Thoracic aorta (tissue), 2 donors: ENCODE data around the gene TMEM44. TPM values are rescaled to one million over a fixed set of nuclear protein-coding genes. Genes with fewer than 3 reads are reported as not detected.

ENCODE experiments used
- ATAC-seq: fragments of 150-250 bp; one replicate; pipeline ENCODE4 v1.8.0; 2017; ENCODE audit warnings: low read depth; ENCODE audit not compliant: insufficient number of reproducible peaks, low FRiP score
- DNase-seq: peaks from one replicate; pipeline ENCODE4 v3.0.0-alpha.2; 2020; ENCODE audit warnings: low spot score
- H3K27ac ChIP-seq, 2 donors: fragments of 200-600 bp; sonication (generic); 1 replicate in 1 of 2; 2 replicates in 1 of 2; pipeline ENCODE4 v1.5.1; 2016; ENCODE audit warnings: mild to moderate bottlenecking in 2 of 2, moderate library complexity in 2 of 2
- H3K27me3 ChIP-seq: fragments of 200-600 bp; sonication (generic); replicated peaks from 2 replicates; pipeline ENCODE4 v1.6.0; 2016; ENCODE audit warnings: mild to moderate bottlenecking; ENCODE audit not compliant: insufficient read depth
- H3K36me3 ChIP-seq: fragments of 200-600 bp; sonication (generic); one replicate; pipeline ENCODE4 v1.5.1; 2016
- H3K4me1 ChIP-seq, 2 donors: fragments of 200-600 bp; sonication (generic); 1 replicate in 1 of 2; 2 replicates in 1 of 2; pipeline versions ENCODE4 v1.5.1 to v1.6.0; 2016; ENCODE audit warnings: low read depth in 2 of 2, mild to moderate bottlenecking in 1 of 2; ENCODE audit not compliant: control insufficient read depth in 1 of 2
- H3K4me3 ChIP-seq: fragments of 200-600 bp; sonication (generic); 2 replicates; pipeline ENCODE4 v1.5.1; 2016; ENCODE audit warnings: mild to moderate bottlenecking
- H3K9me3 ChIP-seq: fragments of 200-600 bp; sonication (generic); 2 replicates; pipeline ENCODE4 v1.5.1; 2016
- total RNA-seq, 2 donors: library from RNA; depleted of rRNA; stranded (reverse); fragments of >200 nt; gene quantifications; one replicate each; pipeline versions ENCODE4 v1.1.0 to v1.2.3, GENCODE V29; 2016
- TF ChIP-seq, protein P1 (sequence below): fragments of 200-600 bp; sonication (generic); IDR thresholded peaks from one replicate; pipeline ENCODE4 v1.5.1; 2019; ENCODE audit warnings: antibody characterized with exemption

Gene TMEM44
- total RNA-seq, 2 donors from 2014 or later = 11.0 to 11.5 TPM

DNA sequence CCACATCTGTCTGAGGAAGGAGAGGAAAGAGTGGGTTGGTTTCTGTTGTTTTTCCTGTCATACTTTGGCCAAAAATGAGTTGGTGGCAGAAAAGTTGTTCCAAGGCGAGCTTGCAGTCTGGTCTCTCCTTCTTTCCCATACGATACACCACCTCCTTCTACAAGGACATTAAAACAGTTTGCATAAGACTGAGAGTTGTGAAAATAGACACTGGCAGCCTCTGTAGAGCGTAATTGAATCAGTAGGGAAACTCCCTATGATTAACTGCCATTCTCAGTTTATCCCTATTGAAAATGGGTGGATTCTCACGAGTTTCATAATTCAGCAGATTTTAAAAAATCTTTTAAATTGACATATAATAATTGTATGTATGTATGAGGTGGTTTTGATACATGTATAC lies 42.5 kb upstream of the TMEM44 start:
- H3K4me3 ChIP-seq = no peak overlapping the region
- no peaks in the 10 kb centered on the region for H3K9me3 ChIP-seq
- ATAC-seq (no peak), DNase-seq (no peak)
- H3K36me3 ChIP-seq = no peaks in the 10 kb centered on the region
- peaks cover 8 to 9% of the 10 kb centered on the region in 2 donors for H3K4me1 ChIP-seq
- no peak overlapping the region for H3K27ac ChIP-seq
- no peaks in the 10 kb centered on the region for H3K27me3 ChIP-seq
- TF ChIP-seq, protein P1, sequence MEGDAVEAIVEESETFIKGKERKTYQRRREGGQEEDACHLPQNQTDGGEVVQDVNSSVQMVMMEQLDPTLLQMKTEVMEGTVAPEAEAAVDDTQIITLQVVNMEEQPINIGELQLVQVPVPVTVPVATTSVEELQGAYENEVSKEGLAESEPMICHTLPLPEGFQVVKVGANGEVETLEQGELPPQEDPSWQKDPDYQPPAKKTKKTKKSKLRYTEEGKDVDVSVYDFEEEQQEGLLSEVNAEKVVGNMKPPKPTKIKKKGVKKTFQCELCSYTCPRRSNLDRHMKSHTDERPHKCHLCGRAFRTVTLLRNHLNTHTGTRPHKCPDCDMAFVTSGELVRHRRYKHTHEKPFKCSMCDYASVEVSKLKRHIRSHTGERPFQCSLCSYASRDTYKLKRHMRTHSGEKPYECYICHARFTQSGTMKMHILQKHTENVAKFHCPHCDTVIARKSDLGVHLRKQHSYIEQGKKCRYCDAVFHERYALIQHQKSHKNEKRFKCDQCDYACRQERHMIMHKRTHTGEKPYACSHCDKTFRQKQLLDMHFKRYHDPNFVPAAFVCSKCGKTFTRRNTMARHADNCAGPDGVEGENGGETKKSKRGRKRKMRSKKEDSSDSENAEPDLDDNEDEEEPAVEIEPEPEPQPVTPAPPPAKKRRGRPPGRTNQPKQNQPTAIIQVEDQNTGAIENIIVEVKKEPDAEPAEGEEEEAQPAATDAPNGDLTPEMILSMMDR = no peak

DNA sequence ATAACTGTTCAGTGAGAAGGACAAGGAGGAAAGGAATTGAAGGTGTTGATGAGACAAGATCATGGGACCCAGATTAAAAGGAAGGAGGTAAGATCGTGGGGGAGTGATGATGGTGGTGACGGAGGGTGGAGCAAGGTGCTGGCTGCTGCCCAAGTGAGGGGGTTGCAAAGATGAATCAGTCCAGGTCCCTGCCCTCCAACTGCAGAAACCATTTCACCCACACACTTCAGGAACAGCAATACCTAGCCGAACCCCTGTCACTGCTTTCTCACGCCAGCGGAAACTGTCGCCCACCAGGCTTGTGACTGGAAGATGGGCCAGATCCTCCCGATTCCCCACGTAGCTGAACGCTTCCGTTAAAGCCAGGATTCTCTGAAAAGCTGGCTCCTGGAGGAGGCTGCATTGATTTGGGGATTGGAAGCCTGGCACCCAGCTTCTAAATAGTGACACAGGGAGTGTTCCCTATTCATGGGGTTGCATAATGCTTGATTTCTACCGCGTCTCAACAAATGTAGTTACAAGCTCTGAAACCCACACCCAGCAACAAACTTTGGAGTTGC lies 41.9 kb upstream of the TMEM44 start:
- Histone ChIP-seq H3K4me3 (no peak overlapping the region), H3K27me3 (no peaks in the 10 kb centered on the region), H3K9me3 (no peaks in the 10 kb centered on the region), H3K36me3 (no peaks in the 10 kb centered on the region), H3K27ac (no peak overlapping the region), H3K4me1 (peaks cover 13 to 14% of the 10 kb centered on the region in 2 donors)
- DNase-seq (no peak), ATAC-seq (no peak)
- TF ChIP-seq, protein P1 = no peak

DNA sequence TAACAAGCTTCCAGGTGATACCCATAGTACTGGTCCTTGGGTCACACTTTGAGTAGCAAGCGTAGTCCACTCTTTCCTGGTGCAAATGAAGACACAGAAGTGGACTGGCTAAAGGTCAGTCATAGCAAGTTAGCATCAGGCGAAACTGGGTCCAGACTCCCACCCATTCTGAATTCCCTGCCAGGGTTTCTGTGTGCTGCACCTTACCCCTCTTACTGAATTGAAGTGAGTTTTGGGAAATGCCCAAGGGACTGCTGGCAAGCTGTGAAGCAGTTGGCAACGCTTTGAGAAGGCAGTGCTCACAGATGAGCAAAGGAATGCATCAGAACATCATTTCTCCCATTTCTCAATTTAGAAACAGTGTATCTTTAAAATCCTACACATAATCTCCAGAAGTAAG lies 40.5 kb upstream of the TMEM44 start:
- ATAC-seq = no peak
- no peaks in the 10 kb centered on the region for H3K9me3 ChIP-seq
- H3K36me3 ChIP-seq = no peaks in the 10 kb centered on the region
- TF ChIP-seq, protein P1 = no peak
- no peak for DNase-seq
- H3K4me3 ChIP-seq = no peak overlapping the region
- no peak overlapping the region for H3K27ac ChIP-seq
- H3K4me1 ChIP-seq = peaks cover 13 to 14% of the 10 kb centered on the region in 2 donors
- no peaks in the 10 kb centered on the region for H3K27me3 ChIP-seq

DNA sequence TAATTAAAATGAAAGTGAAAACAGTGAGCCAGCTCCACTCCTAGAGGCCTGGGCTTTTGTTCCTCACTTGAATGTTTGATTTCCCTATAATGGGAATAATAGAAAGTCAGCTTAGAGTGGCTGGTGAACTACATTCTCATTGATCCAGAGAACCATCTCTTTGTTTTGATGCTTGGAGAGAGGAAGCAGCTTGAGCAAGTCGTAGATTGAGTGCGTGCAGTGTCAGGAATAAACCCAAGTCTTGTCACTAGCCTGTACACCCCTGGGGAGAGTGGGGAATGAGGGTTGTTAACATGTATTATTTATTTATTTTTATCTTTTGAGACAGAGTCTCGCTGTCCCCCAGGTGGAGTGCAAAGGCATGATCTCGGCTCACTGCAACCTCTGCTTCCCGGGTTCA lies 39.7 kb upstream of the TMEM44 start:
- peak overlapping the region; percentile 79 to 88 for H3K27ac ChIP-seq
- peak overlapping the region; percentile 84 for H3K4me3 ChIP-seq
- H3K9me3 ChIP-seq = no peaks in the 10 kb centered on the region
- H3K4me1 ChIP-seq = peaks cover 13 to 14% of the 10 kb centered on the region in 2 donors
- TF ChIP-seq, protein P1 = no peak
- no peaks in the 10 kb centered on the region for H3K36me3 ChIP-seq
- DNase-seq (no peak), ATAC-seq (no peak)
- H3K27me3 ChIP-seq = no peaks in the 10 kb centered on the region

DNA sequence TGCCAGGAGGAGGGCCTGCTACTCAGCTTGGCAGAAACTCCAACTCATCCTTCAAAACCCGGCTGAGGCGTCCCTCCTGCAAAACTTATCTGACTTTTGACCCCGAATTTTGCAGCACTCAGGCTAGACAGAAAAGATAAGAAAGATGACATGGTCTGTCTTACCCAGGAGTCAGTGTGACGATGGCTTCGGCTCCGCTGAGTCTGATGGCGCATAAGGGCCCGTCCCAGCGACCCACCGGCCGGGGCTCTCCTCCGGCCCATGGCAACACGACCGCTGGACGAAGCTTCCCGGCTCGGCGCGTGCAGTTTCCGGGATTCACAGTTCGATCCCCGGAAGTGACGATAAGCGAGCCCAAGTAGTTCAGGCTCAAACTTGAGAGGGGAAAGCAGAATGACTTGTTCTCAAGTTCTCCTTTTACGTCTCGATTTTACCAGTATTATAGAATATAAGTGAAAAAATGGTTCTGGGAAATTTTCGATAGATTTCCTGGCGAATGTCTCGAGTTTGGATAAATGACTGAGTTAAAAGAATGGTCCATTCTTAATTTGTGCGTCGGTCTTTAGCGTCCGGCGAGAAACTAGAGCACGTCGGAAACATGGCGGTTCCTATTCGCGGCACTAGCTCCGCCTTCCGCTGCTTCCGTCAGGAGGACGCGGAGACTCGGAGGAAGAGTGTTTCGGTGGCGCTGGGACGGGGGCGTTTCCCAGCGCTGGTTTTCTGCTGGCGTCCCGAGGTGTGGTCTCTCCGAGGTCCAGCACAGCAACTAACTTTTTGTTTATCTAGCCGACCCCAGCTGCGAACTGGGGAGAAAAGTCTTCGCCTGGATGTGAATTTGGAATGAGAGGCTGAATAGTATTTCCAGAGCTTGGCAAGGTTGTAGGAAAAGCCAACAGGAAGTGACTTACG lies 38.9 kb upstream of the TMEM44 start, which contains the start of gene LSG1:
TSS of gene LSG1 (minus strand) at position 292 of the 909 bp plus-strand sequence. CDS start at position 263, 29 bp downstream.
- DNase-seq (peak; percentile 62), ATAC-seq (peak; percentile 89)
- Histone ChIP-seq H3K27me3 (no peaks in the 10 kb centered on the region), H3K9me3 (no peaks in the 10 kb centered on the region), H3K36me3 (no peaks in the 10 kb centered on the region), H3K4me1 (peaks cover 13 to 14% of the 10 kb centered on the region in 2 donors), H3K27ac (peak within 1 kb of the TSS; percentile 79 to 88), H3K4me3 (peak within 1 kb of the TSS; percentile 84)
- TF ChIP-seq, protein P1 = no peak
